Measurements from ENCODE around the gene TARS1.

The TARS1 gene

GRCh38 chr5:33440482-33441240 lies at the start of gene TARS1:
Gene TARS1, plus strand, starts transcription at chr5:33440965. Its CDS starts 122 bp downstream, at chr5:33441087.
- no peaks in the 10 kb centered on the region for H3K9me3 ChIP-seq

GRCh38 chr5:33398501-33398900 lies 42.3 kb upstream of the TARS1 start:
- Histone ChIP-seq H3K9me3 (no peaks in the 10 kb centered on the region), H3K4me3 (no peak overlapping the region), H3K27me3 (no peaks in the 10 kb centered on the region), H3K27ac (no peak overlapping the region), H3K4me1 (peaks cover 0 to 9% (median 0%) of the 10 kb centered on the region in 4 donors), H3K36me3 (no peaks in the 10 kb centered on the region)
- intact Hi-C loops (cut with DNase I; ENCODE audit: low total_unique reads): no loop called here
- no peak for TF ChIP-seq CTCF (IDR thresholded peaks at IDR 0.05)
- DNase-seq: no peak

More at GRCh38 chr5:33440482-33441240, at the start of gene TARS1:
- intact Hi-C loops (cut with DNase I; ENCODE audit: low total_unique reads): no loop called here
- Histone ChIP-seq H3K4me3 (peak within 1 kb of the TSS; percentile 66 to 72), H3K4me1 (peaks cover 0 to 45% (median 16%) of the 10 kb centered on the region in 4 donors), H3K27me3 (no peaks in the 10 kb centered on the region), H3K36me3 (peaks cover 0 to 6% (median 5%) of the 10 kb centered on the region in 3 donors), H3K27ac (peak within 1 kb of the TSS; percentile 85 to 91)
- TF ChIP-seq CTCF (IDR thresholded peaks at IDR 0.05): no peak
- peak; percentile 99 for DNase-seq

GRCh38 chr5:33400675-33401074 lies 40.1 kb upstream of the TARS1 start:
- H3K4me3 ChIP-seq: no peak overlapping the region
- no peaks in the 10 kb centered on the region for H3K36me3 ChIP-seq
- no peak overlapping the region for H3K27ac ChIP-seq
- no peaks in the 10 kb centered on the region for H3K9me3 ChIP-seq
- TF ChIP-seq CTCF (IDR thresholded peaks at IDR 0.05): no peak
- DNase-seq: no peak
- no peaks in the 10 kb centered on the region for H3K27me3 ChIP-seq
- intact Hi-C loops (cut with DNase I; ENCODE audit: low total_unique reads): no loop called here
- peaks cover 0 to 9% (median 0%) of the 10 kb centered on the region in 4 donors for H3K4me1 ChIP-seq

GRCh38 chr5:33401482-33402390 lies 39.0 kb upstream of the TARS1 start:
- TF ChIP-seq CTCF (IDR thresholded peaks at IDR 0.05): no peak
- H3K36me3 ChIP-seq: no peaks in the 10 kb centered on the region
- H3K27ac ChIP-seq: no peak overlapping the region
- no peak overlapping the region for H3K4me3 ChIP-seq
- DNase-seq: no peak
- H3K27me3 ChIP-seq: no peaks in the 10 kb centered on the region
- intact Hi-C loops (cut with DNase I; ENCODE audit: low total_unique reads): no loop called here
- H3K9me3 ChIP-seq: no peaks in the 10 kb centered on the region
- H3K4me1 ChIP-seq: peaks cover 0 to 9% (median 0%) of the 10 kb centered on the region in 4 donors

GRCh38 chr5:33403187-33403586 lies 37.6 kb upstream of the TARS1 start:
- Histone ChIP-seq H3K9me3 (no peaks in the 10 kb centered on the region), H3K4me1 (peaks cover 0 to 10% (median 0%) of the 10 kb centered on the region in 4 donors), H3K27me3 (no peaks in the 10 kb centered on the region), H3K27ac (no peak overlapping the region), H3K36me3 (no peaks in the 10 kb centered on the region), H3K4me3 (no peak overlapping the region)
- TF ChIP-seq CTCF (IDR thresholded peaks at IDR 0.05): no peak
- intact Hi-C loops (cut with DNase I; ENCODE audit: low total_unique reads): no loop called here
- no peak for DNase-seq

Measured in tibial artery (tissue), 4 donors.